ENCODE data around the gene LMO7. TPM values are rescaled to one million over a fixed set of nuclear protein-coding genes. Genes with fewer than 3 reads are reported as not detected.

Gene LMO7
- total RNA-seq, 1 experiment from 2014 or later = 18.5 TPM

- TF ChIP-seq STAT6 (CRISPR knock-in tag; conservative IDR thresholded peaks at IDR 0.05; ENCODE audit: low read depth) = no peak
- no peak for TF ChIP-seq HMGA2 (CRISPR knock-in tag; IDR thresholded peaks at IDR 0.05)
Measured at GRCh38 chr13:75829830-75830229, 193.7 kb downstream of the LMO7 start (continued).

- CTCF ChIA-PET = no interaction called here
- Mint-ChIP-seq H3K27ac (no peak overlapping the region), H3K4me3 (no peak overlapping the region), H3K4me1 (peaks cover 22% of the 10 kb centered on the region), H3K36me3 (peaks cover 13% of the 10 kb centered on the region), H3K27me3 (ENCODE audit: low read depth) (no peaks in the 10 kb centered on the region), H3K9me3 (peaks cover 11% of the 10 kb centered on the region)
- ATAC-seq (no peak), DNase-seq (ENCODE audit: low spot score) (no peak)
- TF ChIP-seq NR3C1 (CRISPR knock-in tag; conservative IDR thresholded peaks at IDR 0.05; ENCODE audit: low read depth) (no peak), FOXK1 (CRISPR knock-in tag; IDR thresholded peaks at IDR 0.05) (no peak), ARID4B (CRISPR knock-in tag; IDR thresholded peaks at IDR 0.05; ENCODE audit: borderline replicate concordance) (no peak)
- POLR2A ChIA-PET = no interaction called here
Measured at GRCh38 chr13:75830842-75831241, 194.7 kb downstream of the LMO7 start.

GRCh38 chr13:75831389-75831788, 195.3 kb downstream of the LMO7 start:
- DNase-seq (ENCODE audit: low spot score) (no peak), ATAC-seq (no peak)
- no peak overlapping the region for H3K4me3 Mint-ChIP-seq
- no peak overlapping the region for H3K27ac Mint-ChIP-seq
- CTCF ChIA-PET = interaction anchor here (1.5 kb wide), 1 partner anchor 208 kb away, joined by 3 read pairs; no protein-coding TSS in a partner anchor
- no peaks in the 10 kb centered on the region for H3K27me3 Mint-ChIP-seq (ENCODE audit: low read depth)
- POLR2A ChIA-PET = no interaction called here
- H3K4me1 Mint-ChIP-seq = peaks cover 22% of the 10 kb centered on the region
- H3K36me3 Mint-ChIP-seq = peaks cover 13% of the 10 kb centered on the region
- peaks cover 11% of the 10 kb centered on the region for H3K9me3 Mint-ChIP-seq
- TF ChIP-seq FOXJ3 (CRISPR knock-in tag; IDR thresholded peaks at IDR 0.05; ENCODE audit: borderline replicate concordance) = no peak
- TF ChIP-seq EMX1 (CRISPR knock-in tag; IDR thresholded peaks at IDR 0.05) = no peak
- TF ChIP-seq ETV6 (CRISPR knock-in tag; IDR thresholded peaks at IDR 0.05) = no peak
- no peak for TF ChIP-seq GRHL2 (CRISPR knock-in tag; IDR thresholded peaks at IDR 0.05; ENCODE audit: insufficient replicate concordance, severe bottlenecking)
- no peak for TF ChIP-seq CTCF (IDR thresholded peaks at IDR 0.05)
- TF ChIP-seq ZNF138 (CRISPR knock-in tag; conservative IDR thresholded peaks at IDR 0.05) = no peak
- TF ChIP-seq, protein P1, sequence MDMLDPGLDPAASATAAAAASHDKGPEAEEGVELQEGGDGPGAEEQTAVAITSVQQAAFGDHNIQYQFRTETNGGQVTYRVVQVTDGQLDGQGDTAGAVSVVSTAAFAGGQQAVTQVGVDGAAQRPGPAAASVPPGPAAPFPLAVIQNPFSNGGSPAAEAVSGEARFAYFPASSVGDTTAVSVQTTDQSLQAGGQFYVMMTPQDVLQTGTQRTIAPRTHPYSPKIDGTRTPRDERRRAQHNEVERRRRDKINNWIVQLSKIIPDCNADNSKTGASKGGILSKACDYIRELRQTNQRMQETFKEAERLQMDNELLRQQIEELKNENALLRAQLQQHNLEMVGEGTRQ (CRISPR knock-in tag; IDR thresholded peaks at IDR 0.05) = no peak
- no peak for TF ChIP-seq CREM (CRISPR knock-in tag; IDR thresholded peaks at IDR 0.05)
- no peak for TF ChIP-seq ARID4B (CRISPR knock-in tag; IDR thresholded peaks at IDR 0.05; ENCODE audit: borderline replicate concordance)
- TF ChIP-seq PREB (CRISPR knock-in tag; IDR thresholded peaks at IDR 0.05; ENCODE audit: borderline replicate concordance) = no peak

Data from WTC11 (cell line).